GM18505 (cell line): ENCODE data around the gene SERTAD2.
A peak's percentile ranks its signal among the peaks of the same experiment; 100 is the strongest.

Source experiments
- ATAC-seq: cut with Tn5 transposase; IDR thresholded peaks from one replicate; pipeline ENCODE4 v1.9.1; 2021; ENCODE audit not compliant: unreplicated experiment
- POLR2A ChIP-seq: IDR thresholded peaks from 4 replicates; pipeline ENCODE4 v1.6.1; 2011; ENCODE audit warnings: borderline replicate concordance; ENCODE audit not compliant: insufficient read depth, insufficient read length; ENCODE audit errors: extremely low read depth

The SERTAD2 gene

GRCh38 chr2:64609227-64609941 is 44.3 kb downstream of the SERTAD2 start:
- TF ChIP-seq POLR2A: peak; percentile 62
- ATAC-seq: peak; percentile 42

- peak; percentile 10 for ATAC-seq
- no peak for TF ChIP-seq POLR2A
Observed at GRCh38 chr2:64608867-64609226, 44.9 kb downstream of the SERTAD2 start.

GRCh38 chr2:64607381-64608304 is 46.1 kb downstream of the SERTAD2 start:
- no peak for ATAC-seq
- TF ChIP-seq POLR2A: no peak

GRCh38 chr2:64606479-64607363 is 47.0 kb downstream of the SERTAD2 start:
- peak; percentile 75 for TF ChIP-seq POLR2A
- ATAC-seq: peak; percentile 78

GRCh38 chr2:64605991-64606478 is 47.7 kb downstream of the SERTAD2 start:
- no peak for TF ChIP-seq POLR2A
- ATAC-seq: no peak

GRCh38 chr2:64605026-64605471 is 48.7 kb downstream of the SERTAD2 start:
- TF ChIP-seq POLR2A: no peak
- ATAC-seq: no peak

- TF ChIP-seq POLR2A: no peak
- ATAC-seq: no peak
Observed at GRCh38 chr2:64604155-64604554, 49.6 kb downstream of the SERTAD2 start.

- TF ChIP-seq POLR2A: no peak
- no peak for ATAC-seq
Observed at GRCh38 chr2:64602436-64602835, 51.3 kb downstream of the SERTAD2 start.

GRCh38 chr2:64601785-64602391 is 51.8 kb downstream of the SERTAD2 start:
- no peak for TF ChIP-seq POLR2A
- no peak for ATAC-seq

- ATAC-seq: no peak
- TF ChIP-seq POLR2A: no peak
Observed at GRCh38 chr2:64601034-64601754, 52.5 kb downstream of the SERTAD2 start.

GRCh38 chr2:64599469-64599868 is 54.2 kb downstream of the SERTAD2 start:
- no peak for TF ChIP-seq POLR2A
- no peak for ATAC-seq

GRCh38 chr2:64598226-64598625 is 55.5 kb downstream of the SERTAD2 start:
- no peak for ATAC-seq
- no peak for TF ChIP-seq POLR2A
